ENCODE data around the gene DEUP1.

The DEUP1 gene

DNA sequence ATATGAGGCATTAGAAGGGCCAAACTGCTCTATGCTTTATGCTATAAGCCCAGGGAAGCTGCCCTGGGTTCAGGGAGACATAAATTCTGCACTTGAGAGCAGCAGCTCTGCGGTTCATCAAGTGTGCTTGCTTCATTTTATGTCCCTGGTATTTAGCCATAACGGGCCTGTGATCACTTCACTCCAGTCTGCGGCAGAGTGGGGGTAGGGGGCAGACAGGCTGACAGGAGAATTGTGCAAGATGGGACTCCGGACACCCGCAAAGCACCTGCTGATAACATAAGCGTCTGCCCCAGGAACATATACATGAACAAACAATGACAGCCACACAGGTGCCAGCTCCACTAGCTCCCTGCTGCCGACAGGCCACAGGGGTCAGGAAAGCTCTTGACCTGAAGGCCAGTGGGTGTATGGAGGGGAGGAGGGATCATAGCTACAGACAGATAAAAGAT is 156.5 kb downstream of the DEUP1 start:
- no peaks in the 10 kb centered on the region for H3K9me3 ChIP-seq (ENCODE audit: severe bottlenecking)
- no peak overlapping the region for H3K4me3 ChIP-seq (ENCODE audit: low read depth, low read length)
- TF ChIP-seq, protein P1, sequence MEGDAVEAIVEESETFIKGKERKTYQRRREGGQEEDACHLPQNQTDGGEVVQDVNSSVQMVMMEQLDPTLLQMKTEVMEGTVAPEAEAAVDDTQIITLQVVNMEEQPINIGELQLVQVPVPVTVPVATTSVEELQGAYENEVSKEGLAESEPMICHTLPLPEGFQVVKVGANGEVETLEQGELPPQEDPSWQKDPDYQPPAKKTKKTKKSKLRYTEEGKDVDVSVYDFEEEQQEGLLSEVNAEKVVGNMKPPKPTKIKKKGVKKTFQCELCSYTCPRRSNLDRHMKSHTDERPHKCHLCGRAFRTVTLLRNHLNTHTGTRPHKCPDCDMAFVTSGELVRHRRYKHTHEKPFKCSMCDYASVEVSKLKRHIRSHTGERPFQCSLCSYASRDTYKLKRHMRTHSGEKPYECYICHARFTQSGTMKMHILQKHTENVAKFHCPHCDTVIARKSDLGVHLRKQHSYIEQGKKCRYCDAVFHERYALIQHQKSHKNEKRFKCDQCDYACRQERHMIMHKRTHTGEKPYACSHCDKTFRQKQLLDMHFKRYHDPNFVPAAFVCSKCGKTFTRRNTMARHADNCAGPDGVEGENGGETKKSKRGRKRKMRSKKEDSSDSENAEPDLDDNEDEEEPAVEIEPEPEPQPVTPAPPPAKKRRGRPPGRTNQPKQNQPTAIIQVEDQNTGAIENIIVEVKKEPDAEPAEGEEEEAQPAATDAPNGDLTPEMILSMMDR (IDR thresholded peaks at IDR 0.05; ENCODE audit: low read depth, low read length): no peak
- DNase-seq: no peak
- H3K36me3 ChIP-seq: 0 out of 2 replicates have a peak, but pooled peaks cover 6% of the 10 kb centered on the region
- no peaks in the 10 kb centered on the region for H3K27me3 ChIP-seq (ENCODE audit: insufficient read depth, low read depth, severe bottlenecking)
- no peak overlapping the region for H3K27ac ChIP-seq
